ENCODE results near the gene MAP3K2. TPM values are rescaled to one million over a fixed set of nuclear protein-coding genes. Genes with fewer than 3 reads are reported as not detected.

MAP3K2 gene
- total and polyA plus RNA-seq, 5 donors from 2014 or later = 48.4 to 95.7 (median 50.6) TPM

DNA sequence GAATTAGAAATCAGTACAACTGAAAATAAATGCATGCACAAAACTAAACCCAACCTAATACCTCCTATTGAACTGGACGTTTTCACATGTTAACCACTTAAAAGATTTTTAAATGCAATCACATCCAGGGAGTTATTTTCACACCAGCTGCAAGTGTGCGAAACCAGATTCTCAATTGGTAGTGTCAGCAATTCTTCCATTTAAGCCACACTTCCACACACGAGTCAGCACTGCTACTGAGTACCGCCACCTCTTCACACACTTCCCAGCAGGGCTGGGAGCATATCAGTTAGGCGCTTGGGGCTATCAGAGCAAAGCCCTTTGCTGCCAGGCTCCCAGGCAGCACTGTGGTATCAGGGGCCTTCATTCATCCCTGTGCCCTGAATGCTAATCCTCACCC, 108.0 kb downstream of the MAP3K2 start:
- peaks cover 79% of the 10 kb centered on the region for H3K36me3 ChIP-seq (ENCODE audit: control insufficient read depth, insufficient read depth, low read length)
- H3K27me3 ChIP-seq (ENCODE audit: control insufficient read depth, insufficient read depth, low read length) = no peaks in the 10 kb centered on the region
- Mint-ChIP-seq H3K27ac (peak overlapping the region in 1 of 3 donors; percentile 3), H3K9me3 (peaks cover 0 to 8% (median 0%) of the 10 kb centered on the region in 7 donors), H3K27me3 (no peaks in the 10 kb centered on the region), H3K36me3 (peaks cover 87% of the 10 kb centered on the region), H3K4me3 (no peak overlapping the region), H3K4me1 (peaks cover 31 to 55% (median 42%) of the 10 kb centered on the region in 4 donors)
- no peak for DNase-seq
- no peaks in the 10 kb centered on the region for H3K4me1 ChIP-seq (ENCODE audit: control insufficient read depth, insufficient read depth, low read length, poor library complexity, severe bottlenecking)
- H3K9me3 ChIP-seq (ENCODE audit: control insufficient read depth in 2 of 2, low read length in 2 of 2) = no peaks in the 10 kb centered on the region
- no peak overlapping the region for H3K4me3 ChIP-seq (ENCODE audit: low read depth, low read length)
- ATAC-seq (ENCODE audit: low read depth in 2 of 2) = no peak
- H3K27ac ChIP-seq (ENCODE audit: insufficient read depth, low read length, poor library complexity, severe bottlenecking) = no peak overlapping the region

DNA sequence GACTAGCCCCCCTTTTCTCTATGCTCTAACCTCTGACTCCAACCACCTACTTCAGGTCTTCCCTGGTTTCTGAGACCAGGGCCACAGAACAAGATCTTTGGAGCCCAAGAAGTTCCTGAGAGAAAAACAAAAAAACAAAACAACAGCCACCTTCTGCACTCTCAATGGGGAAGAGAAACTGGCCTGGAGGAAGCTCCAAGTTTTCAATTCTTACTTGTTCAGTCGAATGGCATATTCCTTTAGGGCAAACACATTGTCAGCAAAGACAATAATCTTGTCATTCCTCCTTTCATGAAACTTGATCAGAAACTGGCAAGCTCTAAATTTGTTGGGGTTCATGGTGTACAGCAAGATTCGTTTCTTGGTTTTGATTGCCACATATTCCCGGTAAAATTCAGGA, 108.8 kb downstream of the MAP3K2 start:
- no peak overlapping the region for H3K4me3 ChIP-seq (ENCODE audit: low read depth, low read length)
- Mint-ChIP-seq H3K36me3 (peaks cover 82% of the 10 kb centered on the region), H3K4me3 (no peak overlapping the region), H3K27me3 (no peaks in the 10 kb centered on the region), H3K9me3 (peaks cover 0 to 5% (median 0%) of the 10 kb centered on the region in 7 donors), H3K27ac (no peak overlapping the region), H3K4me1 (peaks cover 25 to 51% (median 37%) of the 10 kb centered on the region in 4 donors)
- H3K9me3 ChIP-seq (ENCODE audit: control insufficient read depth in 2 of 2, low read length in 2 of 2) = no peaks in the 10 kb centered on the region
- H3K4me1 ChIP-seq (ENCODE audit: control insufficient read depth, insufficient read depth, low read length, poor library complexity, severe bottlenecking) = no peaks in the 10 kb centered on the region
- no peaks in the 10 kb centered on the region for H3K27me3 ChIP-seq (ENCODE audit: control insufficient read depth, insufficient read depth, low read length)
- no peak overlapping the region for H3K27ac ChIP-seq (ENCODE audit: insufficient read depth, low read length, poor library complexity, severe bottlenecking)
- no peak for ATAC-seq (ENCODE audit: low read depth in 2 of 2)
- no peak for DNase-seq
- H3K36me3 ChIP-seq (ENCODE audit: control insufficient read depth, insufficient read depth, low read length) = peaks cover 76% of the 10 kb centered on the region

DNA sequence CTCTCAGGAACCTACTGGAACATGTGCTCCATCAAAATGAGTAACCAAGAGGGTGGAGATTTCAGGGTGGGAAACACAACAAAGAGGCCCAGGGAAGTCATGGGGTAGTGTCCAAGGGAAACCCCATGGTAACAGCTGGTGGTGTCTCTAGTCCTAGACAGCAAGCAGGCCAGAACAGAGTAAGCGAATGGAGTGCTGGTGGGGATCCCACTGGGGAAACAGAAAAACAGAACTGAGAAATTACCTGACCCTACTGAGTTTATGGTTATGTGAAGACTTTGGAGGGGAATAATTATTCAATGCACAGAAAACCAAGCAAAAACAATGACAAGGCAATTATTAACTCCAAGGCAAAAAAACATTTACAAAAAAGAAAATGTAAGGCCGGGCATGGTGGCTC, 110.7 kb downstream of the MAP3K2 start:
- peaks cover 78% of the 10 kb centered on the region for H3K36me3 ChIP-seq (ENCODE audit: control insufficient read depth, insufficient read depth, low read length)
- peak overlapping the region; percentile 12 to 94 (median 79) for H3K27ac Mint-ChIP-seq
- peaks cover 14 to 31% (median 24%) of the 10 kb centered on the region in 4 donors for H3K4me1 Mint-ChIP-seq
- no peak for ATAC-seq (ENCODE audit: low read depth in 2 of 2)
- H3K4me3 Mint-ChIP-seq = peak overlapping the region in 1 of 4 donors; percentile 23
- DNase-seq = no peak
- no peak overlapping the region for H3K4me3 ChIP-seq (ENCODE audit: low read depth, low read length)
- no peaks in the 10 kb centered on the region for H3K9me3 ChIP-seq (ENCODE audit: control insufficient read depth in 2 of 2, low read length in 2 of 2)
- H3K27ac ChIP-seq (ENCODE audit: insufficient read depth, low read length, poor library complexity, severe bottlenecking) = no peak overlapping the region
- no peaks in the 10 kb centered on the region for H3K4me1 ChIP-seq (ENCODE audit: control insufficient read depth, insufficient read depth, low read length, poor library complexity, severe bottlenecking)
- no peaks in the 10 kb centered on the region for H3K27me3 Mint-ChIP-seq
- peaks cover 82% of the 10 kb centered on the region for H3K36me3 Mint-ChIP-seq
- H3K9me3 Mint-ChIP-seq = no peaks in the 10 kb centered on the region
- no peaks in the 10 kb centered on the region for H3K27me3 ChIP-seq (ENCODE audit: control insufficient read depth, insufficient read depth, low read length)

DNA sequence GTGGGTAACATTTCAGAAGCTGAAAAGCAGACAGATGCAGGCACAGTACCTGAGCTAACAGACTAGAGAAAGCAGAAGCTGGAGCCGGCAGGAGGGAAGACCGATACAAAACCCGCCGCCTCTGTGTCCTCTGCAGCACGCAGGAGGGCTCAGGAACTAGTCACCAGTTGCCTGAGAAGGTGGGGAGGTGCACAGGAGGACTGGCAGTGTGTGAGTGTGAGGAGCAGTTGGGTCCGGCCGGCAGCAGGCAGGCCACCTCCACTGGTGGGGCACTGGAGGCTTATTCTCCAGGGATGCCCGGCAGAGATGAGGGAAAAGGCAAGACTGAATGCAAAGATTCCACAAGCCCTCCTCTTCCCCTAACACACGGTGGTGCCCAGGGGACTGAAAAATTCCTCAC, 112.0 kb downstream of the MAP3K2 start:
- Histone ChIP-seq H3K27ac (ENCODE audit: insufficient read depth, low read length, poor library complexity, severe bottlenecking) (no peak overlapping the region), H3K27me3 (ENCODE audit: control insufficient read depth, insufficient read depth, low read length) (no peaks in the 10 kb centered on the region), H3K9me3 (ENCODE audit: control insufficient read depth in 2 of 2, low read length in 2 of 2) (no peaks in the 10 kb centered on the region), H3K4me3 (ENCODE audit: low read depth, low read length) (no peak overlapping the region), H3K4me1 (ENCODE audit: control insufficient read depth, insufficient read depth, low read length, poor library complexity, severe bottlenecking) (no peaks in the 10 kb centered on the region), H3K36me3 (ENCODE audit: control insufficient read depth, insufficient read depth, low read length) (peaks cover 80% of the 10 kb centered on the region)
- peak overlapping the region; percentile 12 to 94 (median 82) for H3K27ac Mint-ChIP-seq
- H3K4me3 Mint-ChIP-seq = peak overlapping the region in 1 of 4 donors; percentile 48
- H3K36me3 Mint-ChIP-seq = peaks cover 81% of the 10 kb centered on the region
- no peak for ATAC-seq (ENCODE audit: low read depth in 2 of 2)
- H3K27me3 Mint-ChIP-seq = no peaks in the 10 kb centered on the region
- peaks cover 8 to 27% (median 17%) of the 10 kb centered on the region in 4 donors for H3K4me1 Mint-ChIP-seq
- no peak for DNase-seq
- H3K9me3 Mint-ChIP-seq = no peaks in the 10 kb centered on the region

DNA sequence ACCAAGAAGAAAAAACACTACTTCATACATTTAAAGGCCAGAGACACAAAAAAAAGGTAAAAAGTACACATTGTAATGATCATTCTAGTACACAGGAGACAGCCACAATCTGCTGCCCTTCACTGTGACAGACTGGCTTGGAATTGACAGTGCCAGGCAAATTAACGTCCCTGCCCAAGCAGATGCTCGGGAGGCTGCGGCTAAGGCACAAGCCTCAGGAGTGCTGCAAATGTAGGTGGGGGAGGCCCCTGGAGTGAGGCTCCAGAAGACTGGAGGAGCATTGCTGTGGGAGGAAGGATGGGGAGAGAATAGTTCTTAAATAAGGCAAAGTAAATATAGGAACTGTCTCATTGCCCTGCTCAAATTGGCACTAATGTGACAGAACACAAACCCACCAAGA, 112.4 kb downstream of the MAP3K2 start:
- no peak overlapping the region for H3K27ac ChIP-seq (ENCODE audit: insufficient read depth, low read length, poor library complexity, severe bottlenecking)
- Mint-ChIP-seq H3K4me1 (peaks cover 8 to 27% (median 16%) of the 10 kb centered on the region in 4 donors), H3K27me3 (no peaks in the 10 kb centered on the region), H3K4me3 (peak overlapping the region in 1 of 4 donors; percentile 48), H3K36me3 (peaks cover 82% of the 10 kb centered on the region), H3K27ac (peak overlapping the region; percentile 31 to 82 (median 65)), H3K9me3 (no peaks in the 10 kb centered on the region)
- no peaks in the 10 kb centered on the region for H3K4me1 ChIP-seq (ENCODE audit: control insufficient read depth, insufficient read depth, low read length, poor library complexity, severe bottlenecking)
- no peaks in the 10 kb centered on the region for H3K9me3 ChIP-seq (ENCODE audit: control insufficient read depth in 2 of 2, low read length in 2 of 2)
- H3K27me3 ChIP-seq (ENCODE audit: control insufficient read depth, insufficient read depth, low read length) = no peaks in the 10 kb centered on the region
- no peak overlapping the region for H3K4me3 ChIP-seq (ENCODE audit: low read depth, low read length)
- ATAC-seq (ENCODE audit: low read depth in 2 of 2) (no peak), DNase-seq (no peak)
- peaks cover 82% of the 10 kb centered on the region for H3K36me3 ChIP-seq (ENCODE audit: control insufficient read depth, insufficient read depth, low read length)

DNA sequence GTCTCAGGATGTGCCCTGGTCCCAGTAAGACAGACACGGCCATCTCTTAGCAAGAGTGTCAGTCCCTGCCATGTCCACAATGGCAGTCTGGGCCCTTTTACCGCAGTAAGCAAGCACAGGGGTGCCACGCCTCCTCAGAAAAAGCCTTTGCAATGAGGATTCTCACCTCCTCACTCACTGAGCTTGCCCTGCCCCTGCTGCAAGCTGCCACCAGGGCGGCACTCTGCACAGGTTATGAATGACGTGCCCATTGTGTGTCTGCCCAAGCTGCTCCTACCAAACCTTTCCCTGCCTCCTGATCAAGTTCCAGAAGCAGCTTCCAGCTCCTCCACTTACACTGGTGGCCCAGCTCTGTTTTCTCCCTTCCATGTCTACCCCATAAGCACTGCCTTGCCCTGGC, 117.1 kb downstream of the MAP3K2 start:
- H3K4me3 Mint-ChIP-seq = no peak overlapping the region
- no peaks in the 10 kb centered on the region for H3K4me1 ChIP-seq (ENCODE audit: control insufficient read depth, insufficient read depth, low read length, poor library complexity, severe bottlenecking)
- ATAC-seq (ENCODE audit: low read depth in 2 of 2) = no peak

DNA sequence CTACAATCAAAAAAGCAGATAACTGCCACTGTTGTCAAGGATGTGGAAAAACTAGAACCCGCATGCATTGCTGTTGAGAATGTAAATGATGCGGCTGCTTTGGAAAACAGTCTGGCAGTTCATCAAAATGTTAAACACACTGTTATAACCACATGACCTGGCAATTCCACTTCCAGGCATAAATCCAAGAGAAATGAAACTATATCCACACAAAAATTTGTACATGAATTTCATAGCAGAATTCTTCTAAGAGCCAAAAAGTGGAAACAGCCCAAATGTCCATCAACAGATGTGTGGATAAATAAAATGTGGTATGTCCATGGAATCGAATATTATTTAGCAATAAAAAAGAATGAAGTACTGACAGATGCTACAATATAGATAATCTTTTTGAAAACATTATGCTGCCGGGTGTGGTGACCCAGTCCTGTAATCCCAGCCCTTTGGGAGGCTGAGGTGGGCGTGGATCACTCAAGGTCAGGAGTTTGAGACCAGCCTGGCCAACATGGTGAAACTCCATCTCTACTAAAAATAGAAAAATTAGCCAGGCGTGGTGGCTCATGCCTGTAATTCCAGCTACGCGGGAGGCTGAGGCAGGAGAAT, 125.9 kb downstream of the MAP3K2 start:
- peaks cover 55% of the 10 kb centered on the region for H3K36me3 ChIP-seq (ENCODE audit: control insufficient read depth, insufficient read depth, low read length)
- H3K27ac Mint-ChIP-seq = no peak overlapping the region

More for the DNA sequence above, 117.1 kb downstream of the MAP3K2 start:
- H3K4me3 ChIP-seq (ENCODE audit: low read depth, low read length) = no peak overlapping the region
- no peaks in the 10 kb centered on the region for H3K9me3 ChIP-seq (ENCODE audit: control insufficient read depth in 2 of 2, low read length in 2 of 2)
- no peak overlapping the region for H3K27ac Mint-ChIP-seq
- H3K9me3 Mint-ChIP-seq = no peaks in the 10 kb centered on the region
- peaks cover 70% of the 10 kb centered on the region for H3K36me3 ChIP-seq (ENCODE audit: control insufficient read depth, insufficient read depth, low read length)
- peaks cover 71% of the 10 kb centered on the region for H3K36me3 Mint-ChIP-seq
- no peaks in the 10 kb centered on the region for H3K27me3 Mint-ChIP-seq
- no peaks in the 10 kb centered on the region for H3K27me3 ChIP-seq (ENCODE audit: control insufficient read depth, insufficient read depth, low read length)
- DNase-seq = no peak
- no peak overlapping the region for H3K27ac ChIP-seq (ENCODE audit: insufficient read depth, low read length, poor library complexity, severe bottlenecking)
- peaks cover 2 to 4% (median 4%) of the 10 kb centered on the region in 4 donors for H3K4me1 Mint-ChIP-seq

DNA sequence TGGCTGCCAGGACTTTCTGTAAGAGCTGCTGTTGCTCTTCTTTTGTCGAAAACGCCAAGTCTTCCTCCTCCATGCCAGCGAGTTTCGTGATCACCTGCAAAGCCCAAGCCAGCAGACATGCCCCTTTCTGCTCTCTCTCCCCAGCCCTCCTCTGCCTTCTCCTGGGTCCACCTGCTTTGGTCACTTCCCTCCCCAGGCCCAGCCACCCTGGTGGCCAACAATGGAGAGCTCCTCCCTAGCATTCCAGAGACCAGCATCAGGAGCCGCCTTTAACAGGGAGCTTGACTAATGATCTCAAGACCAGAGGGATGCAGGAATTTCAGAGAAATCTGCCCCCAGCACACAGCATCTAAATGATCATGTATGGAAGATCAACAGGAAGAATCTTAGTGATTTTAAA, 128.4 kb downstream of the MAP3K2 start:
- Mint-ChIP-seq H3K4me1 (peaks cover 0 to 7% (median 3%) of the 10 kb centered on the region in 4 donors), H3K36me3 (peaks cover 64% of the 10 kb centered on the region), H3K9me3 (peaks cover 0 to 1% (median 0%) of the 10 kb centered on the region in 7 donors), H3K27ac (peak overlapping the region in 1 of 3 donors; percentile 11), H3K27me3 (no peaks in the 10 kb centered on the region), H3K4me3 (no peak overlapping the region)
- no peak overlapping the region for H3K4me3 ChIP-seq (ENCODE audit: low read depth, low read length)
- no peak overlapping the region for H3K27ac ChIP-seq (ENCODE audit: insufficient read depth, low read length, poor library complexity, severe bottlenecking)
- no peaks in the 10 kb centered on the region for H3K27me3 ChIP-seq (ENCODE audit: control insufficient read depth, insufficient read depth, low read length)
- H3K9me3 ChIP-seq (ENCODE audit: control insufficient read depth in 2 of 2, low read length in 2 of 2) = no peaks in the 10 kb centered on the region
- ATAC-seq (ENCODE audit: low read depth in 2 of 2) (no peak), DNase-seq (no peak)
- H3K4me1 ChIP-seq (ENCODE audit: control insufficient read depth, insufficient read depth, low read length, poor library complexity, severe bottlenecking) = no peaks in the 10 kb centered on the region
- peaks cover 62% of the 10 kb centered on the region for H3K36me3 ChIP-seq (ENCODE audit: control insufficient read depth, insufficient read depth, low read length)

More for the DNA sequence above, 125.9 kb downstream of the MAP3K2 start:
- H3K4me3 Mint-ChIP-seq = no peak overlapping the region
- no peaks in the 10 kb centered on the region for H3K9me3 ChIP-seq (ENCODE audit: control insufficient read depth in 2 of 2, low read length in 2 of 2)
- ATAC-seq (ENCODE audit: low read depth in 2 of 2) = no peak
- no peak overlapping the region for H3K4me3 ChIP-seq (ENCODE audit: low read depth, low read length)
- H3K9me3 Mint-ChIP-seq = no peaks in the 10 kb centered on the region
- peaks cover 0 to 5% (median 0%) of the 10 kb centered on the region in 4 donors for H3K4me1 Mint-ChIP-seq
- peaks cover 66% of the 10 kb centered on the region for H3K36me3 Mint-ChIP-seq
- H3K27me3 ChIP-seq (ENCODE audit: control insufficient read depth, insufficient read depth, low read length) = no peaks in the 10 kb centered on the region
- H3K27ac ChIP-seq (ENCODE audit: insufficient read depth, low read length, poor library complexity, severe bottlenecking) = no peak overlapping the region
- H3K4me1 ChIP-seq (ENCODE audit: control insufficient read depth, insufficient read depth, low read length, poor library complexity, severe bottlenecking) = no peaks in the 10 kb centered on the region
- no peak for DNase-seq
- no peaks in the 10 kb centered on the region for H3K27me3 Mint-ChIP-seq

All from CD4-positive, CD25-positive, alpha-beta regulatory T cell (primary cell).